H7 (cell line): ENCODE data around the gene TBXAS1. TPM values are rescaled to one million over a fixed set of nuclear protein-coding genes. Genes with fewer than 3 reads are reported as not detected.
"Not testable (repeated sequence)": the region's sequence is repeated elsewhere in the genome, so short reads cannot be mapped to it uniquely, and the experiment has no call there.

Experiments
- DNase-seq: peaks from one replicate; pipeline ENCODE4 v3.0.0; 2012
- H3K27me3 ChIP-seq: 2 replicates; pipeline ENCODE4 v1.6.0; 2011; ENCODE audit warnings: mild to moderate bottlenecking, low read length; ENCODE audit not compliant: control insufficient read depth, insufficient read depth
- H3K36me3 ChIP-seq: replicated peaks from 2 replicates; pipeline ENCODE4 v1.5.1; 2011; ENCODE audit warnings: low read length; ENCODE audit not compliant: control insufficient read depth, insufficient read depth
- H3K4me3 ChIP-seq: 2 replicates; pipeline ENCODE4 v1.5.1; 2011; ENCODE audit warnings: low read depth, mild to moderate bottlenecking, control low read depth, low read length, moderate library complexity; ENCODE audit not compliant: insufficient read depth
- total RNA-seq: library from RNA; depleted of rRNA; stranded (reverse); fragments of >200 nt; shearing (Covaris generic); gene quantifications from 2 replicates; pipeline ENCODE4 v1.2.3, GENCODE V29; 2014

TBXAS1 gene
- total RNA-seq, 1 experiment from 2014 or later: 0.76 TPM

GRCh38 chr7:139899328-139899955 lies 70.4 kb downstream of the TBXAS1 start:
- Histone ChIP-seq H3K27me3 (no peaks in the 10 kb centered on the region), H3K36me3 (no peaks in the 10 kb centered on the region), H3K4me3 (no peak overlapping the region)
- DNase-seq: no peak

GRCh38 chr7:139900326-139900725 lies 71.3 kb downstream of the TBXAS1 start:
- DNase-seq: no peak
- no peaks in the 10 kb centered on the region for H3K36me3 ChIP-seq
- no peaks in the 10 kb centered on the region for H3K27me3 ChIP-seq
- no peak overlapping the region for H3K4me3 ChIP-seq

DNA sequence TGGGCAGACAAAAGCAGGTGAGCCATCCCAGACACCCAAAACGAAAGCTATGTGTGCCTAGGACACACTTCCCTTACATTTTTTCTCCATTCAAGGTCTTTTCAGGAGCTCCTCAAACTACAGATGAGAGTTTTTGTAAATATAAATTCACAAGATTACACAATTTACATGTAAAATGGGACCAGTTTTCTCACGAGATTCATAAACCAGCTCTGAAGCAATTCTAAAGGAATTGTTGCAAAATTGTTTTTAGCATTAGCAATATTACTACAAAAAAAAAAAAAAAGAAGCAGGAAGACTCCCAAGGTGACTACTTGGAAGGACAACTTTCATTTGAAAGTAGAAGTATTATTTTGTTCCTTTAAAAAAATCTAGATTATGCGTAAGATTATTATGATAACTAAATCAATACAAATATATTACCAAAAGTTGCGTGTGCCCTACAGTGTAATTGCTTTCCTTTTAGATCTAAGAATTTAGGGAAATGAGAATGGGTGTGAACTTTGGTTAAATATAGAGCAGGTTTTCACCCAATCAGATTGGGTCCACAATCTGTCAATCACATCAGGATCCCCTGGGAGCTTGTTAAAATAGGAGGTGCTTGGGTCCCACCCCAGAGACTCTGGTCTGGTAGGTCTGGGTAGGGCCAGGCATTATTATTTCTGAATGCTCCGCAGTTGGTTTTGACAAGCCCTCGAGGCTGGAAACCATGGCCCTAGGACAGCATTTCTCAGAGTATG lies 72.2 kb downstream of the TBXAS1 start:
- H3K36me3 ChIP-seq: no peaks in the 10 kb centered on the region
- no peaks in the 10 kb centered on the region for H3K27me3 ChIP-seq
- no peak for DNase-seq
- no peak overlapping the region for H3K4me3 ChIP-seq

DNA sequence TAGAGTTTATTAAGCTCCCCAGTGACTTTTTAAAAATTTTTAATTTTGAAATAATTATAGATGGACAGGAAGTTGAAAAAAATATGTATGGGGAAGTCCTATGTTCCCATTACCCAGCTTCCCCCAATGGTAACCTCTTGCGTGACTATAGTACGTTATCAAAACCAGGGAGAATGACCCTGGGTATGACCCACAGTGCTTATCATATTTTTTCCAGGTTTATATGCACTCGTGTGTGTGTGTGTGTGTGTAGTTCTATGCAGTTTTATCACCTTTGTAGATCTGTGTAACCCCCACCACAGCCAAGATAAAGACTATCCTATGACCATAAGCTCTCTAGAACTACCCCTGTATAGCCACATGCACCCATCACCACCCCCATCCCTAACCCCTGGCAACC lies 72.8 kb downstream of the TBXAS1 start:
- H3K4me3 ChIP-seq: no peak overlapping the region
- no peak for DNase-seq
- H3K27me3 ChIP-seq: no peaks in the 10 kb centered on the region
- H3K36me3 ChIP-seq: no peaks in the 10 kb centered on the region

GRCh38 chr7:139902436-139903102 lies 73.5 kb downstream of the TBXAS1 start:
- DNase-seq: no peak
- Histone ChIP-seq H3K4me3 (no peak overlapping the region), H3K36me3 (no peaks in the 10 kb centered on the region), H3K27me3 (no peaks in the 10 kb centered on the region)

DNA sequence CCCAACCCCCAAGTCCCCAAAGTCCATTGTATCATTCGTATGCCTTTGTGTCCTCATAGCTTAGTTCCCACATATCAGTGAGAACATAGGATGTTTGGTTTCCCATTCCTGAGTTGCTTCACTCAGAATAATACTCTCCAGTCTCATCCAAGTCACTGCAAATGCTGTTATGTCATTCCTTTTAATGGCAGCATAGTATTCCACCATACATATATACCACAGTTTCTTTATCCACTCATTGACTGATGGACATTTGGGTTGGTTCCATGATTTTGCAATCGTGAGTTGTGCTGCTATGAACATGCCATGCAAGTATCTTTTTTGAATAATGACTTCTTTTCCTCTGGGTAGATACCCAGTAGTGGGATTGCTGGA lies 74.0 kb downstream of the TBXAS1 start:
- H3K36me3 ChIP-seq, H3K27me3 ChIP-seq, DNase-seq, H3K4me3 ChIP-seq: not testable (repeated sequence)

GRCh38 chr7:139906879-139907278 lies 77.8 kb downstream of the TBXAS1 start:
- DNase-seq: no peak
- H3K36me3 ChIP-seq: no peaks in the 10 kb centered on the region
- H3K27me3 ChIP-seq: no peaks in the 10 kb centered on the region
- H3K4me3 ChIP-seq: no peak overlapping the region

GRCh38 chr7:139908792-139909191 lies 79.7 kb downstream of the TBXAS1 start:
- no peaks in the 10 kb centered on the region for H3K27me3 ChIP-seq
- H3K4me3 ChIP-seq: no peak overlapping the region
- no peaks in the 10 kb centered on the region for H3K36me3 ChIP-seq
- no peak for DNase-seq

DNA sequence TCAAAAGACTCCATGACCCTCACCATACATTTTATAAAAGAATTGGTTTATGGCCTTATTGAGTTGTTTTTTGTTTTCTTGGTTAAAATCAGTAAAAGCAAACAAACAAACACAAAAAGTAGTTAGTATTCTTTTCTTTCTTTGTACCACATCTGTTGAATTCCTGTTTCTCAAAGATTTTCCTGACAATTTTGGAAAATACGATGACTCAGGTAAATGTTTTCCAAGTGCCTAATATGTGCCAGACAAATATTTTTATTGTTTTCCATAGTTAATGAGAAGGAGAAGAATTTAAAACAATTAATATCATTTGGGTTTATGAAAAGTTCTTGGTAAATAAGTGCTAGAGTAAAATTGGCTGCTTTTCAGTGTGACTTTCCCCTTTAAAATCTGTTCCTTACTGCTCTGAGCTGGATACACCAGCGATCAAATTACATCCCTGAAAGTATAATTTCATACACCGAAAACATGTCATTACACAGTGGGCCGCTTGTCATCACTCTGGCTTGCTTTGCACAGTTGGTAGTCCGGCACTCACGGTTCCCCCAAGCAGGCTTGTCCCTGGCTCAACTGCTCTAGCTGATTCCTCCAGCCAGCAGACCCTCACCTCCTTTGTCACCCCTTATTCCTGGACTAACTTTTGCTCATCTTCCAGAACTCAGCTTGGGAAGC lies 80.5 kb downstream of the TBXAS1 start:
- Histone ChIP-seq H3K4me3 (no peak overlapping the region), H3K36me3 (no peaks in the 10 kb centered on the region), H3K27me3 (no peaks in the 10 kb centered on the region)
- DNase-seq: no peak

- H3K27me3 ChIP-seq: no peaks in the 10 kb centered on the region
- DNase-seq: no peak
- H3K36me3 ChIP-seq: no peaks in the 10 kb centered on the region
- no peak overlapping the region for H3K4me3 ChIP-seq
These were observed 84.2 kb downstream of the TBXAS1 start for GRCh38 chr7:139913021-139913844.

DNA sequence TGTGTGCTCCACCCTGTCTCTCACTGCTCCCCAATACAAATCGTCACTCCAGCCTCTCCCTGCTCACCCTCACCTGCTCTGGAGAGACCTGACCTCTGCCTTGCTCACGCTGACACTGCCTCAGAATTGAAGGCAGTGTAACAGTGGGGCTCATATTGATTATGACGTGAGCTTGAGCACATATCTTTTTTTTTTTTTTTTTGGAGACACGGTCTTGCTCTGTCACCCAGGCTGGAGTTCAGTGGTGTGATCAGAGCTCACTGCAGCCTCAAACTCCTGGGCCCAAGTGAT lies 84.7 kb downstream of the TBXAS1 start:
- no peaks in the 10 kb centered on the region for H3K27me3 ChIP-seq
- no peak for DNase-seq
- H3K4me3 ChIP-seq: no peak overlapping the region
- H3K36me3 ChIP-seq: no peaks in the 10 kb centered on the region

GRCh38 chr7:139914306-139915267 lies 85.5 kb downstream of the TBXAS1 start:
- Histone ChIP-seq H3K4me3 (no peak overlapping the region), H3K27me3 (no peaks in the 10 kb centered on the region), H3K36me3 (no peaks in the 10 kb centered on the region)
- DNase-seq: no peak

DNA sequence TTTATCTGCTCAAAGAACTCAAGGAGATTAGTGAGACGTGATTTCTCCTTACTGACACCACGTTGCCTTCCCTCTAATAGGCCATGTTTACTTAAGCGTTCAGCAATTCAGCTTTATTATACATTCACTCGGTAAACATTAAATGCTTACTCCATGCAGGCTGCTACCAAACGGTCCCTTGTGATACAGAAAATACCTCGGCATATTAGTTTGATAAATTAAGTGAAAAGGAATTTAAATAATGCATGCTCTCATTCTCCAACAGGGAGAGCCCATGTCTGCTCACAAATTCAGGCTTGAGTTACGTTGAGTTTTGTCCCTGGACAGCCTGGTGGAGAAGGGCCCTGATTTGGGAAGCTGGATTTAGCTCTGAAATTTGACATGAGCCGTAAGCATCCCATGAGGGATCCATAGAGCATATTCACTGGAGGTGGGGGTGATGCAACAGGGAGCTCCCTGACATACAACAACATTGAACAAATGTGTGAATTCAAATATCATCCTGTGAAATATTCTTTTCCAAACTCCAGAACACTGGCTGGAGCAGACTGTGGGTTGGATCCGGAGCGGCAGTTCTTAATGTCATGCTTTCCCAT lies 86.3 kb downstream of the TBXAS1 start:
- H3K36me3 ChIP-seq: no peaks in the 10 kb centered on the region
- DNase-seq: no peak
- no peaks in the 10 kb centered on the region for H3K27me3 ChIP-seq
- no peak overlapping the region for H3K4me3 ChIP-seq
